ENCODE data around the gene ARHGDIA.

The ARHGDIA gene

GRCh38 chr17:81884968-81885367, 13.8 kb upstream of the ARHGDIA start:
- DNase-seq = no peak
- Mint-ChIP-seq H3K9me3 (no peaks in the 10 kb centered on the region), H3K27ac (no peak overlapping the region), H3K27me3 (no peaks in the 10 kb centered on the region), H3K4me3 (no peak overlapping the region), H3K4me1 (peaks cover 34% of the 10 kb centered on the region)
- ATAC-seq = no peak

GRCh38 chr17:81884520-81884919, 13.4 kb upstream of the ARHGDIA start:
- Mint-ChIP-seq H3K9me3 (no peaks in the 10 kb centered on the region), H3K27ac (no peak overlapping the region), H3K4me3 (no peak overlapping the region), H3K4me1 (peaks cover 32% of the 10 kb centered on the region), H3K27me3 (no peaks in the 10 kb centered on the region)
- ATAC-seq (peak; percentile 43), DNase-seq (no peak)

DNA sequence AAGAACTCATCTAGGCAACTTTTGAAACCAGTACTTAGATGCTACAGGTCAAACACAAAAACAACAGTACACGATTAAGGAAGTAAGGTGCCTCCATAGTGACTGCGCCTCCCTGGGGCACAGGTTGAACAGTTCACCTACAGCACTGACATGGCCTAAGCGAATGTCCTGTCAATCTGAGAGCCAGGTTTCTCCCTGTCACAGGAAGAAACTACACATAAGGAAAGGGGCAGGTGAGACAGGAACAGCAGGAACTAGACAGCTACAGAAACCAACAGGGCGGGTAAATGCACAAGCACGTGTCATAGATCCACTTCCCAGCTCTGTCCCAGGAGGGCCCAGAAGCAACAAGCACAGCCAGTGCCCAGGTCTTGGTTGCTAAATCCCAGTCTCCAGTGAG, 8.0 kb upstream of the ARHGDIA start:
- peaks cover 16% of the 10 kb centered on the region for H3K4me1 Mint-ChIP-seq
- H3K27me3 Mint-ChIP-seq = no peaks in the 10 kb centered on the region
- ATAC-seq (no peak), DNase-seq (no peak)
- H3K9me3 Mint-ChIP-seq = no peaks in the 10 kb centered on the region
- no peak overlapping the region for H3K4me3 Mint-ChIP-seq
- H3K27ac Mint-ChIP-seq = peak overlapping the region in 1 of 2 donors; percentile 86

DNA sequence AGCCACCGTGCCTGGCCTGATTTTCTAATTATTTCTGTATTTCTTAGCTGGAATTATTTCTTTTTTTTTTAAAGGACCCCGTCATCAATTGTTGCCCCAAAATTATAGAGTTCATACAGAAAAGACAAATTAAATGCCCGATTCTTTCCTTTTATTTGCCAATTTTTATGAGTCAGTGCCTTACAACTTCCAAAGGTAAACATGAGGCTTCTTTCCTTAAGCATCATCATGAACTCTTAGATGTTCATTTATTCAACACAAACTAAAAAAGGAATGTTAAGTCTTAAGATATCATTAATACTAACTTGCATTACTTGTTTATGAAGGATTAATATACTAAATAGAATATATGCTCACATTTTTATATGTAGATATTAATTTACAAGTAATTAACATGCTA, 7.2 kb upstream of the ARHGDIA start:
- Mint-ChIP-seq H3K4me3 (no peak overlapping the region), H3K4me1 (peaks cover 25% of the 10 kb centered on the region), H3K27ac (no peak overlapping the region), H3K27me3 (no peaks in the 10 kb centered on the region), H3K9me3 (no peaks in the 10 kb centered on the region)
- DNase-seq = no peak
- ATAC-seq = no peak

GRCh38 chr17:81877569-81877968, 6.4 kb upstream of the ARHGDIA start:
- no peak overlapping the region for H3K4me3 Mint-ChIP-seq
- no peaks in the 10 kb centered on the region for H3K27me3 Mint-ChIP-seq
- peaks cover 32% of the 10 kb centered on the region for H3K4me1 Mint-ChIP-seq
- ATAC-seq = no peak
- no peaks in the 10 kb centered on the region for H3K9me3 Mint-ChIP-seq
- DNase-seq = no peak
- no peak overlapping the region for H3K27ac Mint-ChIP-seq

- Mint-ChIP-seq H3K9me3 (no peaks in the 10 kb centered on the region), H3K4me1 (peaks cover 64% of the 10 kb centered on the region), H3K27ac (peak overlapping the region; percentile 98), H3K4me3 (peak overlapping the region; percentile 88 to 90), H3K27me3 (no peaks in the 10 kb centered on the region)
- DNase-seq = peak; percentile 93 to 95
- no peak for ATAC-seq
Observed at GRCh38 chr17:81871387-81872230, 472 bp upstream of the ARHGDIA start.

- Mint-ChIP-seq H3K27me3 (no peaks in the 10 kb centered on the region), H3K4me1 (peaks cover 76% of the 10 kb centered on the region), H3K27ac (peak overlapping the region; percentile 92 to 97), H3K4me3 (peak overlapping the region; percentile 88 to 95), H3K9me3 (no peaks in the 10 kb centered on the region)
- ATAC-seq (peak; percentile 52), DNase-seq (peak; percentile 48 to 66)
Observed at GRCh38 chr17:81870131-81870980, 781 bp downstream of the ARHGDIA start.

GRCh38 chr17:81869221-81870130, 1.7 kb downstream of the ARHGDIA start:
- no peaks in the 10 kb centered on the region for H3K9me3 Mint-ChIP-seq
- no peaks in the 10 kb centered on the region for H3K27me3 Mint-ChIP-seq
- peak overlapping the region; percentile 88 to 95 for H3K4me3 Mint-ChIP-seq
- H3K4me1 Mint-ChIP-seq = peaks cover 80% of the 10 kb centered on the region
- H3K27ac Mint-ChIP-seq = peak overlapping the region; percentile 92 to 97
- peak; percentile 56 to 65 for DNase-seq
- peak; percentile 11 for ATAC-seq

DNA sequence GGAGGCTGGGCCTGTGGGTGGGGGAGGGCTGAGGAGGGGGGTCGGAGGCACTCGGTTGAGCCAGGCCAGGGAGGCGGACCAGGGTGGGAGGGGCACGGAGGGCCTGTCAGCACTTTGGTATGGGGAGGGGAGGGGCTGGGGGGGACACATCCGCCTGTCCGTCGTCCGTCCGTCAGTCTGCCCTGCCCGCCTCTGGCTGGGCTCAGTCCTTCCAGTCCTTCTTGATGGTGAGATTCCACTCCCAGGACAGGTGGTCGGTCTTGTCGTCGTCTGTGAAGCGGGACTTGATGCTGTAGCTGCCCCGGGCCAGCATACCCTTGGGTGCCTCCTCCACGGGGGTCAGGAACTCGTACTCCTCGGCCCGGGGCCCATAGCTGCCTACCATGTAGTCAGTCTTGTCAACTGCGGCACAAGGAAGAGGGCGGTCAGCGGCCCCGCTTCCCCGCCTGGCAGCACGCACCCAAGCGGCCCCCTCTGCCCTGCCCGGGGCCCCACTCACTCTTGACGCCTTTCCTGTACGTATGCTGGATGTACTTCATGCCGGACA, 2.4 kb downstream of the ARHGDIA start:
- peaks cover 80% of the 10 kb centered on the region for H3K4me1 Mint-ChIP-seq
- H3K27ac Mint-ChIP-seq = peak overlapping the region in 1 of 2 donors; percentile 97
- H3K9me3 Mint-ChIP-seq = no peaks in the 10 kb centered on the region
- no peaks in the 10 kb centered on the region for H3K27me3 Mint-ChIP-seq
- peak overlapping the region; percentile 88 to 95 for H3K4me3 Mint-ChIP-seq
- no peak for DNase-seq
- no peak for ATAC-seq

DNA sequence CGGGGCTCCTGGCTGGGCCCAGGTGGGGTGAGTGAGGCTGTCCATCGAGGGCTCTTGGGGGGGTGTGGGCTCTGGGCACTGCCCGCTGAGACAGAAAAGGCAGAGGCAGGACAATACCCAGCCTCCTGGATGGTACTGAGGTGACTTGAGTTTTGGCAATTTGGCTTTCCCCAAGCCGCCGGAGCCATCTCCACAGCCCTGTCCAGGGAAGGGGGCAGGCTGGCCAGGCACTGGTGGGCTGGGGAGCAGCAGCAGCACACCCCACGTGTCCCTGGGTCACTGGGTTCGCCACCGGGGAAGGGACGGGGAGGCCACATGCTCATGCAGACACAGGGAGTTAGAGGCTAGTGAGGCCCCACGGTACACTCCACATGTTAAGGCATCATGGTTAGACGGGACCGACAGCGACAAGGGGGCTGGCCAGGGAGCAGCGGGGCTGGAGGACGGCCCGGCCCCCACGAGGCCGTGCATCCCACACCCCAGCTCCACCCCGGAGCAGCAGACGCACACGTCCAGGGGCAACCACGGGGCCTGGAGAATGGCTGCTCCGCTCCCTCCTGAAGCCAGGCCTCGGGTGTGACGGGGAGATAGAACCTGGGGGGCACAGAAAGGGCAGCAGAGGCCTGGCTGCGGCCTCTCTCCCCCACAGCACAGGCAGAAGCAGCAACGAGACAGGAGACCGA, 3.0 kb downstream of the ARHGDIA start:
- Mint-ChIP-seq H3K27me3 (no peaks in the 10 kb centered on the region), H3K9me3 (no peaks in the 10 kb centered on the region), H3K4me1 (peaks cover 80% of the 10 kb centered on the region), H3K27ac (peak overlapping the region in 1 of 2 donors; percentile 95), H3K4me3 (peak overlapping the region in 1 of 2 donors; percentile 55)
- DNase-seq (peak in 1 of 2 donors; percentile 31), ATAC-seq (no peak)

- Mint-ChIP-seq H3K9me3 (no peaks in the 10 kb centered on the region), H3K4me1 (peaks cover 79% of the 10 kb centered on the region), H3K4me3 (peak overlapping the region in 1 of 2 donors; percentile 54), H3K27ac (peak overlapping the region; percentile 31 to 95), H3K27me3 (no peaks in the 10 kb centered on the region)
- DNase-seq (peak; percentile 15 to 29), ATAC-seq (no peak)
Observed at GRCh38 chr17:81867170-81867990, 3.8 kb downstream of the ARHGDIA start.

GRCh38 chr17:81866440-81867169, 4.5 kb downstream of the ARHGDIA start:
- H3K27ac Mint-ChIP-seq = peak overlapping the region; percentile 31 to 95
- ATAC-seq (no peak), DNase-seq (no peak)
- H3K9me3 Mint-ChIP-seq = no peaks in the 10 kb centered on the region
- H3K4me1 Mint-ChIP-seq = peaks cover 79% of the 10 kb centered on the region
- no peaks in the 10 kb centered on the region for H3K27me3 Mint-ChIP-seq
- peak overlapping the region in 1 of 2 donors; percentile 54 for H3K4me3 Mint-ChIP-seq

GRCh38 chr17:81865733-81866439, 5.3 kb downstream of the ARHGDIA start:
- ATAC-seq = no peak
- Mint-ChIP-seq H3K27ac (peak overlapping the region in 1 of 2 donors; percentile 92), H3K9me3 (no peaks in the 10 kb centered on the region), H3K27me3 (no peaks in the 10 kb centered on the region), H3K4me3 (peak overlapping the region; percentile 2 to 43), H3K4me1 (peaks cover 79% of the 10 kb centered on the region)
- no peak for DNase-seq
